DMS79 treated with DMSO at 0.1 percent for 48 hours (cell line): ENCODE measurements around the gene COPS9.
A peak's percentile ranks its signal among the peaks of the same experiment; 100 is the strongest.

Experiments used
- DNase-seq: peaks from one replicate; lab custom pipeline; 2025; lab: John Stamatoyannopoulos, UW

Gene COPS9

DNA sequence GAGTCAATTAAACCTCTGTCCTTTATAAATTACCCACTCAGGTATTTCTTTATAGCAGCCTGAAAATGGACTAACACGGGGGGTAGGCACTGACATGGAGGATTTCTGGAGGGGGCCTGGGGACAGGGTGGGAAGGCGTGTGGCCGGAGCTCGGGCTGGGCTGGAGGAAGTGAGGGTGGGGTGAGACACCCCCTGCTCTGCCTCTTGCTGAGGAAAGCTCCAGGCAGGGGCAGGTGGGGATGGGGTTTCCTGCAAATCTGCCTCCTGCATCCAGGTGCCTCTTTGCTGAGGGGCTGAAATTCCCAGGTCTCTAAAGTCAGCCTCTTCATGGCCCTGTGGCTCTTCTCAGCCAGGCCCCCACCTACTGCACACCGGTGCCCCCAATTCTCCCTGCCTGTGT is 30.1 kb upstream of the COPS9 start:
- no peak for DNase-seq

GRCh38 chr2:240165661-240166060 is 29.6 kb upstream of the COPS9 start:
- DNase-seq, result no peak

- DNase-seq, result no peak
Measured at GRCh38 chr2:240165034-240165433, 28.9 kb upstream of the COPS9 start.

GRCh38 chr2:240164586-240164985 is 28.5 kb upstream of the COPS9 start:
- DNase-seq, result no peak

GRCh38 chr2:240163844-240164574 is 27.9 kb upstream of the COPS9 start:
- DNase-seq, result no peak

GRCh38 chr2:240162939-240163714 is 27.0 kb upstream of the COPS9 start:
- DNase-seq, result no peak

GRCh38 chr2:240162531-240162930 is 26.4 kb upstream of the COPS9 start:
- DNase-seq, result no peak

- DNase-seq, result no peak
Measured at GRCh38 chr2:240162032-240162431, 25.9 kb upstream of the COPS9 start.

DNA sequence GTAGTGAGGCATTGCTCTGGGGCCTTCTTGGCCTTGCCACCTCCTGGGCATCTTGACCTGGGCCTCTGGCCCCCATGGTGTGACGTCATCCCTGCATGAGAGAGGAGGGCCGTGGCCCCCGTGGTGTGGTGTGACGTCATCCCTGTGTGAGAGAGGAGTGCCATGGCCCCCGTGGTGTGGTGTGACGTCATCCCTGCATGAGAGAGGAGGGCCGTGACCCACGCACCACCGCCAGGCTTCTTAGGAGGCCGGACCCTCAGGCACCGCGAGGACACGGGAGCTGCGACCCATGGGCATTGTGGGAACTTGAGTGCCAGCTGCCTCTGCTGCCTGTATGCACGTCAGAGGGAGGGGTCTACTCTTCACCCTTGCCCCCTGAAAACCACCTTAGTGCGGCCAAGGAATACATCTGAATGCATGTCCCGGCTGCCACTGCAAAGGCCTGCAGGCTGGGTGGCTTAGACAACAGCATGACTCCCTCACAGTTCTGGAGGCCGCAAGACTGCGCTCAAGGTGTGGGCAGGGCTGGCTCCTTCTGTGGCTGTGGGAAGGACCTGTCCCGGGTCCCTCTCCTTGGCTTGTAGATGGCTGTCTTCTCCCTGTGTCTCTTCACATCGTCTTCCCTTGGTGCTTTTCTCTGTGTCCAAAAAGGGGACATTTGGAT is 25.1 kb upstream of the COPS9 start:
- DNase-seq, result no peak

- no peak for DNase-seq
Measured at GRCh38 chr2:240160291-240161086, 24.4 kb upstream of the COPS9 start.

- DNase-seq, result no peak
Measured at GRCh38 chr2:240159251-240159839, 23.2 kb upstream of the COPS9 start.

GRCh38 chr2:240157147-240157470 is 21.0 kb upstream of the COPS9 start:
- no peak for DNase-seq

GRCh38 chr2:240156435-240157146 is 20.5 kb upstream of the COPS9 start:
- no peak for DNase-seq

- no peak for DNase-seq
Measured at GRCh38 chr2:240155745-240156390, 19.8 kb upstream of the COPS9 start.

GRCh38 chr2:240155048-240155744 is 19.1 kb upstream of the COPS9 start:
- no peak for DNase-seq

DNA sequence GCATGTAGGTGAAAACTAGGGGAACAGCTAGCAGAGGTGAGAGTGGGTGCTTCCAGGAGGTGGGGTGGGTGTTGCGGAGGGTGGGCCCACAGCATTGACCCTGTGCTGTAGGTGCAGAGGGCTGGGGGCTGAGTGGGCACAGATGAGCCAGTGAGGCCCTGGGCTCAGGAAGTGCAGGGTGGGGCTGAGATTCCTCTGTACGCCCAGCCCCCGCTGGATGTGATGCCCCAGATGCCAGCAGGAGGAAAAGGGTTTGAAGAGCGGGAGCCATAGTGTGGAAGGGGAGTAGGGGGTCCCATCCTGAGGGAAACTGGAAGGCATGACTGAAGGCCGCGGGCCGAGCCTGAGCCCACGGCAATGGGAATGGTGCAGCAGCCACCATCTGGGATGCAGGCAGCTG is 18.5 kb upstream of the COPS9 start:
- no peak for DNase-seq

GRCh38 chr2:240153418-240153817 is 17.3 kb upstream of the COPS9 start:
- no peak for DNase-seq

GRCh38 chr2:240151477-240152031 is 15.4 kb upstream of the COPS9 start:
- no peak for DNase-seq

- peak; percentile 14 for DNase-seq
Measured at GRCh38 chr2:240149943-240150784, 14.1 kb upstream of the COPS9 start.
